ENCODE results near the gene CNTN4.

CNTN4 gene

GRCh38 chr3:2888592-2888991, 789.9 kb downstream of the CNTN4 start:
- no peak overlapping the region for H3K4me3 ChIP-seq (ENCODE audit: low read length)
- no peak for DNase-seq (ENCODE audit: low read depth)
- TF ChIP-seq CTCF (IDR thresholded peaks at IDR 0.05; ENCODE audit: insufficient read depth, low read depth, low read length, missing control alignments) = no peak

DNA sequence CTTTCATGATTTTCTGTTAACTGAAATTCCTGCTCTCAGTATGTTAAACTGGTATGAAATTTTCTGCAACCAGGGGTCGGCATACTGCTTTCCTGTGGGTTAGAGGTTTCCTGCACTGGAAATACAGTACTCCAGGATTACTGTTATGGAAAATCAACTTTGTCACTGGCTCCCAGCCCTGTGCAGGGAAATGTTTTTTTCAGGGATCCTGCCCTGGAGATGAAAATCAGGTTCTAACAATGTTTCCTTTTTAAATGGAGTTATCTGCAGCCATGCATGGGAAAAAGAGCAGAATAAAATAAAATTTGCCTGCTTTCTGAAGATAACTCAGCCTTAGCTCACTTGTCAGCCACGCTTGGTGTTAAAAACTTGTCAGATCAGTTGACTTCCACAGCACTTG, 791.1 kb downstream of the CNTN4 start:
- H3K4me3 ChIP-seq (ENCODE audit: low read length) = no peak overlapping the region
- no peak for DNase-seq (ENCODE audit: low read depth)
- no peak for TF ChIP-seq CTCF (IDR thresholded peaks at IDR 0.05; ENCODE audit: insufficient read depth, low read depth, low read length, missing control alignments)

GRCh38 chr3:2896308-2896939, 797.8 kb downstream of the CNTN4 start:
- DNase-seq (ENCODE audit: low read depth) = no peak
- TF ChIP-seq CTCF (IDR thresholded peaks at IDR 0.05; ENCODE audit: insufficient read depth, low read depth, low read length, missing control alignments) = no peak
- no peak overlapping the region for H3K4me3 ChIP-seq (ENCODE audit: low read length)

DNA sequence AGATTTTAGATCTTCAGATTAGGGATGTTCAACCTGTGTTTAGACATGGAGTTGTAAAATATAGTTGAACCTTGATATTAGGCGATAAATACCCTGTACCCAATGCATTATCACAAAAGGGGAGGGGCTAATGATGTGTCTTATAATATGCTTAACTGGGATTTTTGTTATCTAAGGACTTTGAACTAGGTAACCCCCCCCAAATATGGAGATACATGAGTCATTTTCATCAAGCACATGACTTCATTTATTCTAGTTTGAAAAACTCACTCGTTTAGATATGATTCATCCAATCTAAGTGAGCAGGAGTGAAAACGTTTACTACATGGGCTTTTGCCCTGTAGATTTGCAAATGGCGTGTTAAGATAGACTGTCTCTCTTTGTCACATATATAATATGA, 799.2 kb downstream of the CNTN4 start:
- H3K4me3 ChIP-seq (ENCODE audit: low read length) = no peak overlapping the region
- no peak for TF ChIP-seq CTCF (IDR thresholded peaks at IDR 0.05; ENCODE audit: insufficient read depth, low read depth, low read length, missing control alignments)
- DNase-seq (ENCODE audit: low read depth) = no peak

- no peak overlapping the region for H3K4me3 ChIP-seq (ENCODE audit: low read length)
- DNase-seq (ENCODE audit: low read depth) = no peak
- TF ChIP-seq CTCF (IDR thresholded peaks at IDR 0.05; ENCODE audit: insufficient read depth, low read depth, low read length, missing control alignments) = no peak
These were observed 800.1 kb downstream of the CNTN4 start for GRCh38 chr3:2898591-2899353.

DNA sequence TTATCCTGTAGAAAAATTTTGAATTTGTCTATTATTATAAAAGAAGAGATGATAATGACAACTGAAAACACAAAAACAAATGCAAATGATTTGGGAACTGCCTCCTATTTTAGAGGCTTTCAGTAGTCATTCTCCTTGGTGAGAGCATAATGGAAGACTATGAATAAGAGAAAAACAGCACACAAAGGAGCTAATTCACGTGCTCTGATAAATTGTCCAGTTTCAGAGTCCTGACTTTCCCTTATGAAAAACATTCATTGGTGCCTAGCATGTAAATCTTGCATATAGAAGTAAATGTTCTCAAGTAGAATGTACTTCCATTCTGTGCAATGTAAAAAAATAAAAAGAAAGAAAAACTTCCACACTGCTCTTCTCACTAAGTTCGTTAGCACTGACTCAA, 805.4 kb downstream of the CNTN4 start:
- TF ChIP-seq CTCF (IDR thresholded peaks at IDR 0.05; ENCODE audit: insufficient read depth, low read depth, low read length, missing control alignments) = no peak
- DNase-seq (ENCODE audit: low read depth) = no peak
- H3K4me3 ChIP-seq (ENCODE audit: low read length) = no peak overlapping the region

Measured in epithelial cell of esophagus (primary cell).